ENCODE data around the gene KCNH8. TPM values are rescaled to one million over a fixed set of nuclear protein-coding genes. Genes with fewer than 3 reads are reported as not detected.

KCNH8 gene
- total RNA-seq, 1 experiment from 2014 or later = not detected

DNA sequence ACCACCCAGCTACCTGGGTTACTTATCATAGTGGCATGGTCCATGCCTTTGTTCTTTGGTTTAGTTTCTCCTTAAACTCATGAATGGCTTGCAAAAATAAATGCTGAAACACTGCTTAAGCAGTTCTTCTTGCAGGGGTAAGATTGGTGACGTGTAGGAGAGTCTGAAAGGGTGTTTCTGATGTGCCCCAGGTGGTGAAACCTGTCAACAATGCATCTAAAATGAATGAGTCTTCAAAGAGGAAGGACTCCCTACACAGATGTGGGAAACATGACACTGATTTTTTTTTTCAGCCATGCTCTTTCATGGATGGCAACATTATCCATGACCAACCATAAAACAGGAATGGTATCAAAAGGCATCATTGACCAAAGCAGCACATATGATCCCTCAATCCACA lies 72.0 kb downstream of the KCNH8 start:
- no peak for ATAC-seq
- BruUV-seq (replicated peaks) = no TSS peak
- Histone ChIP-seq H3K27me3 (ENCODE audit: control insufficient read depth, insufficient read depth, low read length) (no peaks in the 10 kb centered on the region), H3K9me3 (ENCODE audit: control insufficient read depth, insufficient read depth, low read depth, low read length) (no peaks in the 10 kb centered on the region), H3K36me3 (ENCODE audit: control insufficient read depth, insufficient read depth, low read length) (no peaks in the 10 kb centered on the region), H3K4me3 (ENCODE audit: low read depth in 2 of 2, low read length in 2 of 2) (no peak overlapping the region), H3K27ac (ENCODE audit: low read length) (no peak overlapping the region), H3K4me1 (ENCODE audit: control insufficient read depth, insufficient read depth, low read length) (no peaks in the 10 kb centered on the region)
- intact Hi-C loops (cut with micrococcal nuclease; ENCODE audit: unreplicated experiment) = no loop called here
- POLR2A ChIA-PET = no interaction called here
- CTCF ChIA-PET = no interaction called here
- no peak for TF ChIP-seq POLR2AphosphoS5 (IDR thresholded peaks at IDR 0.05; ENCODE audit: low read depth, low read length)
- no peak for TF ChIP-seq CTCF (IDR thresholded peaks at IDR 0.05)
- TF ChIP-seq SIN3A (IDR thresholded peaks at IDR 0.05; ENCODE audit: borderline replicate concordance, insufficient read depth, low read depth, low read length) = no peak
- TF ChIP-seq REST (IDR thresholded peaks at IDR 0.05; ENCODE audit: insufficient read depth in 1 of 2, low read depth in 2 of 2, low read length in 1 of 2) = no peak
- no peak for TF ChIP-seq TCF7L2 (IDR thresholded peaks at IDR 0.05; ENCODE audit: low read depth, low read length)
- DNase-seq (ENCODE audit: low read depth, low spot score) = no peak
- in situ Hi-C loops (cut with HindIII; ENCODE audit: low pct_unique_long_range_greater_than_20kb, low sequenced_read_pairs) = no loop called here

DNA sequence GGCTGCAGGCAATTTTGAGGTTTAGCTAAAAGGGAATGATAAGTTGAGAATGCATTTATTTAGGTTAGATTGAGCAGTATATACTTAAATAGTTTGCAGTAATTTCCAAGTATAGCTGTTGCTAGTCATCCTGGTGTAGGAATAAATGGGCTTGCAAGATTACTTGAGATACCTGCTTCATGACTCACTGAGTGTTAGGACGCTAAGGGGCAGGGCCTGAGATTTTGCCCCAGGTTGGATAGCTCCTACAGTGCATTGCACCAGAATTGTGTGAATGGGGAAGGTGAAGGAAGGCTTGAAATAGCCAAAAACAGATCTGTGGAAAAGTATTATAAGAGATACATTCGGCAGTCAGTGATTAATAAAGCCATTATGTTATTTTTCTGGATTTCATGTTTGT lies 72.8 kb downstream of the KCNH8 start:
- TF ChIP-seq CTCF (IDR thresholded peaks at IDR 0.05) (no peak), POLR2AphosphoS5 (IDR thresholded peaks at IDR 0.05; ENCODE audit: low read depth, low read length) (no peak), TCF7L2 (IDR thresholded peaks at IDR 0.05; ENCODE audit: low read depth, low read length) (no peak), REST (IDR thresholded peaks at IDR 0.05; ENCODE audit: insufficient read depth in 1 of 2, low read depth in 2 of 2, low read length in 1 of 2) (no peak), SIN3A (IDR thresholded peaks at IDR 0.05; ENCODE audit: borderline replicate concordance, insufficient read depth, low read depth, low read length) (no peak)
- H3K27ac ChIP-seq (ENCODE audit: low read length) = no peak overlapping the region
- no peaks in the 10 kb centered on the region for H3K4me1 ChIP-seq (ENCODE audit: control insufficient read depth, insufficient read depth, low read length)
- in situ Hi-C loops (cut with HindIII; ENCODE audit: low pct_unique_long_range_greater_than_20kb, low sequenced_read_pairs) = no loop called here
- no peak for ATAC-seq
- BruUV-seq (replicated peaks) = no TSS peak
- no peak for DNase-seq (ENCODE audit: low read depth, low spot score)
- ChIA-PET POLR2A (no interaction called here), CTCF (no interaction called here)
- intact Hi-C loops (cut with micrococcal nuclease; ENCODE audit: unreplicated experiment) = no loop called here
- H3K36me3 ChIP-seq (ENCODE audit: control insufficient read depth, insufficient read depth, low read length) = no peaks in the 10 kb centered on the region
- H3K4me3 ChIP-seq (ENCODE audit: low read depth in 2 of 2, low read length in 2 of 2) = no peak overlapping the region
- no peaks in the 10 kb centered on the region for H3K27me3 ChIP-seq (ENCODE audit: control insufficient read depth, insufficient read depth, low read length)
- H3K9me3 ChIP-seq (ENCODE audit: control insufficient read depth, insufficient read depth, low read depth, low read length) = no peaks in the 10 kb centered on the region

Measured in Panc1 (cell line).